Activated CD8-positive, alpha-beta memory T cell treated with anti-CD3 and anti-CD28 coated beads, Interleukin-2, amount 50 U/mL, for 1 hour (primary cell): Measurements from ENCODE around the gene TMSB15C.
A peak's percentile ranks its signal among the peaks of the same experiment; 100 is the strongest.
"Not testable (repeated sequence)": the region's sequence is repeated elsewhere in the genome, so short reads cannot be mapped to it uniquely, and the experiment has no call there.

ENCODE experiments used
- DNase-seq: peaks from one replicate; pipeline ENCODE4 v3.0.0-alpha.2; 2020; ENCODE audit errors: extremely low read depth

The TMSB15C gene

DNA sequence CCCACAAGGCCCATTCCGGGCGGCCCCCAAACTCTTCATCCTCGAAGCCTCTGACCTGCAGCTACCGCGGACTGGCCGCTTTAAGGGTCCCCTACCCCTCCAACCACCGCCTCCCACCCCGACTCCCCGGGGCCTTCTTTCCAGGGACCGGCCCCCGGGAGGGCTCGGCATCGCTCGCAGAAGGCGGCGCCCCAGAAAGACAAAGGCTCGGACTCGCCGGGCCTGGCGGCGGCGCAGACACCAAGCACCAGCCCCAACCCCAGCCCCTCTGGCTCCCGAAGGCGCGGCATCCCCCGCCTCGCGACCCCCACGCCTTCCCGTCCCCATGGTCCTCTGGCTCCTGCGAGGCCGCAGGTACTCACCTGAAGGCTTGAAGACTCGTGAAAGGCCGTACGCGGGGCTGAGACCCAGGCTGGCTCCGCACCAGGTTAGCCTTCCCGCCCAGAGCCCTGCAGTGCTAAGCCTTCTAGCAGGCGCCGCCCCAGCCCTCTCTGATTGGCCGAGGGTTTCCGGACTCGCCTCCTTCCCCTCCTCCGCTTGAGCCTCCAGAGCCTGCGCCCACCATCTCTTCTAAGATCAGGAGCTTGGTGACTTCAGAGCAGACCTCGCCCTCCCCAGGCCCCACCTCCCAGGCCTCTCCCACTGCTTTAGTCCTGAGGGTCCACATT lies at the start of gene TMSB15C:
TSS of gene TMSB15C (minus strand) at position 459 of the 668 bp plus-strand sequence.
- not testable (repeated sequence) for DNase-seq

DNA sequence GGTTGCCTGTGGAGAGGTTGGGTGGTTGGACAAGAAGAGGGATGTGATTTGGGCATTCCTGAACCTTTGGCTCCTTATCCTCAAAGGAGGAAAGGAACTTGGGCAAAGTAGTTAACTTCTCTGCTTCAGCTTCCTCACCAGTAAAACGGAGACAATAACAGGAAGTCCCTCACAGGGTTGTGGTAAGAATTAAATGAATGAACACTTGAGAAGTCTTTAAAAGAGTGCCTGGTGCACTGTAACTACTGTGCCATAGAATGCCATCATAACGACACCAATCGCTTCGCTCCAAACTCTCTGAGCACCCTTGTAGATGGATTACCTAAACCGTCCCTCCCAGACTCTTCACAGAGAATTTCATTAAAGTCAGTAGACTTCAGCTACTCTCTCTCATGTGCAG lies 46.8 kb upstream of the TMSB15C start:
- DNase-seq: no peak

DNA sequence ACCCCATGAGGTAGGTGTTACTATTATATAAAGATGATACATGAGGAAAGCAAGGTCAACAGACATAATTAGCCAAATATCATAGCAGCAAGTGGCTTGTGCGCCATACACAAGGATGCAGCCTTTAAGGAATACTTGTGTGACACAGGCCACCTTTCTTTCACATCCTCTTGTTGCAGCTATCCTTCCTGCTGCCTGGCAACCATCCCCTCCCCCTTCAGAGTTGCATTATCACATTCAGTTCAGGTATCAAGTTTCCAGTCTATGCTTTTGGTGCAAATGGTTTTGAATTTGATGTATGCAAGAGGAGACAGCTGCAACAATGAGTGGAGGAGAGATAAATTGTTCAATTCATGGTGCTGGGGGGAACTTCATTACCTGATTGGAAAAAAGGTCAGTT lies 42.7 kb upstream of the TMSB15C start:
- DNase-seq: no peak

GRCh38 chrX:104117759-104118158 lies 41.7 kb upstream of the TMSB15C start:
- no peak for DNase-seq

GRCh38 chrX:104113222-104113965 lies 37.4 kb upstream of the TMSB15C start:
- peak; percentile 20 for DNase-seq

DNA sequence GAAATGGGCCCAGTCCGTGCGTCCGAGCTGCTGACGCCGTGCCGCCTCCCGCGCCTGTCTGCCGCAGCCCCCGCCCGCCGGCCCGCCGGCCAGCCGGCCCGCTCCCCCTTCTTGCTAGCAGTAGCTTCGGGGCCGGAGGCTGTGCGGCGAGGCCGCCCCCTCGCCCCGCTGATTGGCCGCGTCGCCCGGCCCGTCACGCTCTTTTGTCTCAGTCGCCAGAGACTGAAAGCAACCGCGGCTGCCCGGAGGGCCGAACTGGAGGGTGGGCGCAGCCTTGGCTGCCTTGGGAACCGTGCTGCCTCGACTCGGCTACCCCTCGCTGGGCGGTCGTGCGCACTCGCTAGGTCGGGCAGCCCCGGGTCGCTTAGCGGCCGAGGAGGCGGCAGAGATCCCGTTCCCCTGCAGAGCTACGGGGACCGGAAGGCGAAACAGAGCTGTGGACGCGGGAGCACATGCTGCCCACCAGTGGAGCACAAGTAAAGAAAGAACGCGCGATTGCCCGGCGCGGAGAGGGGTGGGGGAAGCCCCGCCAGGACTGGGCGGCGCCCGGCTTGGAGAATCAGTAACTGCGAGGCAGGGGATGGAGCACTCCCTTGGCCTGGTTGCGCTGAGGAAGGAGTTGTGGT lies 36.4 kb upstream of the TMSB15C start, which contains the start of gene ZCCHC18:
TSS of gene ZCCHC18 (plus strand) at position 198 of the 626 bp plus-strand sequence. CDS start 1,589 bp downstream, outside the sequence.
- DNase-seq: no peak

- not testable (repeated sequence) for DNase-seq
Measured at GRCh38 chrX:104110491-104111240, 34.6 kb upstream of the TMSB15C start.

DNA sequence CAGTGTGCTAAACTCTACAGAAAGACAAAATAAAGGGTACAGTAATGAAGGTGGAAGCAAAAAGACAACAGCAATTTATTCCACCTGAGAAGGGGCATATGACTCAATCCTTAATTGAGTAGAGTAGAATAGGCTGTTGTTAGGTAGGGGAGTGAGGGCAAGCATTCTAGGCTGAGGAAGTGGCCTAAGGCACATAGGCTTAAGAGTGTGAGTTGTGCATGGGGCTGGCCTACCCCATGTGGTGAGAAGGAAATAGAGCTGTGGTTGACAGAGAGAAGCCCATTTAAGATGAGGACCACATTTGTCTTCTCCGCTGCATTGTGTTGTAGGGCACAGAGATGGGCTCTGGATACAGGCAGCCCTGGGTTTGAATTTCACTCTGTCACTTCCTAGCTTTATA lies 32.9 kb upstream of the TMSB15C start:
- DNase-seq: no peak

DNA sequence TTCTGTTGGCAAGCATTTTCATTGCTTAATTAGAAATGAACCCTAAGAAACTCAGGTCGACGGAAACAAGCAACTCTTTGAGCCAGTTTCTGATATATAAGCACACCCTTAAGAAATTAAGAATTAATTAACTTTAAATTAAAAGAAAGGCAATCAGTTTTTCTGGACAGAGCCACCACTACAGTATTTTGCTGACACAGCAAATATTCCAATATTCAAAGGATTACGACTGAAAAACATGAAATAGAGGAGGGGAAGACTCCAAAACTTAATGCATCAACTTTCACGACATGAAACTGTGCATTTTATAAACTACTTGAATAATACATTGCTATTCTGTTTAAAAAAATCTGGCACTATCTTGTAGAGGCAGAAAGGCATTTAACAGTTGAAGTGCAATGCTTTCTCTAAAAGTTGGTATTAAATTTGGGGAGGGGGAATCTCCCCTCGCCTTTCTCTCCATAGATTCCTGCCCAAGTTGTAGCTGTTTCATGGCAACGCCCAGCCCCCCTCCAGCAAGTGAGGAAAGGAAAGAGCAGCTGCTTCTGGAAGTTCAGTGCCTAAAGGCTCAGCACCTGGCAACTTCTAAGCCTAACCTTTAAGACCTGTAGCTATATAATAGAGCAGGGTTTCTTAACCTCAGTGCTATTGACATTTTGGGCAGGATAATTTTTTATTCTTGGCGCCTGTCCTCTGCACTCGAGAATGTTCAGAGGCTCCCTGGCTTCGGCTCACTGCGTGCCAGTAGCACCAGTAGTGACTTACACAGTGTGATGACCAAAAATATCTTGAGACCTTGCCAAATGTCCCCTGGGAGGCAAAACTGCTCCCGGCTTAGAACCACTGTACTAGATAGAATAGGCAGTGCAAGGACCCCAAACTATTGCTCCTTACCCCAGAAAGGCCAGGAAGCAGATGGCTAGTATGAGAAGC lies 29.6 kb upstream of the TMSB15C start:
- DNase-seq: no peak

GRCh38 chrX:104104676-104105075 lies 28.6 kb upstream of the TMSB15C start:
- DNase-seq: no peak

DNA sequence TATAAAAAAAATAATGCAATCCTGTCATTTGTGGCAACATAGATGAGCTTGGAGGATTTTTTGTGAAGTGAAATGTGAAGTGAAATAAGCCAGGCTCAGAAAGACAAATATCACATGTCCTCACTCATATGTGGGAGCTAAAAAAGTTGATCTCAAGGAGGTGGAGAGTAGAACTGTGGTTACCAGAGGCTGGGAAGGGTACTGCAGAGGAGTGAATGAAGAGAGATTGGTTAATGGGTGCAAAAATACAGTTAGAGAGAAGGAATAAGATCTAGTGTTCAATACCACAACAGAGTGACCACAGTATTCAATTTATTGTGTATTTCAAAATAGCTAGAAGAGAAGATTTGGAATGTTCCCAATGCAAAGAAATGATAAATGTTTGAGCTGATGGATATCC lies 22.9 kb upstream of the TMSB15C start:
- no peak for DNase-seq

- DNase-seq: peak; percentile 17
Measured at GRCh38 chrX:104098151-104098808, 22.2 kb upstream of the TMSB15C start.

GRCh38 chrX:104085919-104086318 lies 9.9 kb upstream of the TMSB15C start:
- DNase-seq: no peak

GRCh38 chrX:104085477-104085876 lies 9.4 kb upstream of the TMSB15C start:
- no peak for DNase-seq

DNA sequence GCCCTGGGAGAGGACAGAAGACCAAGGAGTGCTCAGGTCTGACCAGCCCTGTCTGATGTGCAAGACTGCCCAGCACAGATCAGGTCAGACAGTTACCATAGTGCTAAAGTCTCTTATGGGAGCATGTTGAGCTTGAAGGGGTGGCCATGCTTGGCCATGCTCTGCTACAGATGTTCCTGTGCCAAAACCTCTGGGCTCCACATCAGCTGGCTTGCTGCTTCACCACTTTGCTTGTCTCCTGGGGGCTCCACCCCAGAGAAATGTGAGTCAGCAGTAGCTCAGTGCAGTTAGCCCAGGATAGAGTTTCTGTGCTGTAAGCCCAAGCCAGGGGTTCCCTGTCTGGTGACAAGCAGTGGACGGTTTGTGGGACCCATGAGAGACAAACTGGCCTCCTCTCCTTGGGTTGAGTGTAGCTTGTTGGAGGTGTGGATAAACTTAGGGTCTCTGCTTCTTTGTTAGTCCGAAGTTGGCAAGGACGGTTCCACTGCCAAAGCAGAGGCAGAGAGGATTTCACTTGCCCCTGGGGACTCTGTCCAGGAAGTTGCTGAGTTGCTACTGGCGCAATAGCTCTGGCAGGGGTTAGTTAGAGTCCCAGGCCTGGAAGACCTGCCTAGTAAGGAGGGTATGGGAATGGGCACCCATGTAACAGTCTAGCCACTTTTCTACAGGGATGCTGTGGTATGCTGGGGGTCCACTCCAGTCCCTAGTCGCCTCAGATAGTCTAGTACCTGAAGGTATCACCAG lies 8.7 kb upstream of the TMSB15C start:
- DNase-seq: no peak

- no peak for DNase-seq
Measured at GRCh38 chrX:104084063-104084462, 8.0 kb upstream of the TMSB15C start.

DNA sequence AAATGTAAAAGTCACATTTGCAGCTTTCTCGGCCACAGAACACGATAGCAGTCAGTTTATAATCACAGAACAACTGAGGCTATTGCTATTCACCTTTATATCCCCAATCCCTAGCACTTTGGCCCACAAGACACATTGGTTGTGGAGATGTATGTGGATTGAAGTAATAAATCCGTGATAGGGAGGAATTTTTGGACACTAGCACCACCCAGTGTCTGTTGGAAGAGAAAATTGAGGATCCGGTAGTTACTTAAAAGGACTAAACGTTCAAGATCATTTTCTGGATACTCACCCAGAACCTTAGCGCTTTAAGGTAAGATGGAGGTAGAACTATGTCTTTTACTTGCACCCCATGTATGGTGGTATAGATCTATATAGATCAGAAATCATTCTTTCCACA lies 1.8 kb upstream of the TMSB15C start:
- DNase-seq: not testable (repeated sequence)

GRCh38 chrX:104062636-104063035 lies 13.4 kb downstream of the TMSB15C start:
- not testable (repeated sequence) for DNase-seq

GRCh38 chrX:104054956-104055355 lies 21.1 kb downstream of the TMSB15C start:
- DNase-seq: not testable (repeated sequence)

DNA sequence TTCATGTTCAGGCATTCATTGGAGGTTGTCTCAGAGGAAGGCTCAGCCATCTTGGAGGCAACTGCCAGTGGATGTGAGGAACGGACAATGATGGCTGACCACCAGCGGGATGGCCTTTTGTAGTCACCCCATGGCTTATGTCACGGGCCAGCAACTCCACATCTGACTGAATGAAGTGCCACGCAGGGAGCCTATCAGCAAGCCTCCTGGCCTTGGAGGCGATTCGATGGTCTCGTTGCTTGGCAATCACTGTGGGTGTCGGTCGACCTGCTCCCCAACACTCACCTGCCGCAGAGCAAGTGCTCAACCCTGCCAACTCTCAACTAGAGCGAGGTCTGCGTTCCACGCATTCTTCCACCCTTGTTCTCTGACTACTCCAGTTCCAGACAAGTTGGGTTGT lies 28.9 kb downstream of the TMSB15C start:
- DNase-seq: no peak
